NCI-H82 treated with DMSO at 0.1 percent for 48 hours (cell line): ENCODE measurements around the gene DUS4L.

ENCODE experiments used
- DNase-seq: peaks from one replicate; lab custom pipeline; 2025; ENCODE audit not compliant: unreplicated experiment; lab: John Stamatoyannopoulos, UW

The DUS4L gene

DNA sequence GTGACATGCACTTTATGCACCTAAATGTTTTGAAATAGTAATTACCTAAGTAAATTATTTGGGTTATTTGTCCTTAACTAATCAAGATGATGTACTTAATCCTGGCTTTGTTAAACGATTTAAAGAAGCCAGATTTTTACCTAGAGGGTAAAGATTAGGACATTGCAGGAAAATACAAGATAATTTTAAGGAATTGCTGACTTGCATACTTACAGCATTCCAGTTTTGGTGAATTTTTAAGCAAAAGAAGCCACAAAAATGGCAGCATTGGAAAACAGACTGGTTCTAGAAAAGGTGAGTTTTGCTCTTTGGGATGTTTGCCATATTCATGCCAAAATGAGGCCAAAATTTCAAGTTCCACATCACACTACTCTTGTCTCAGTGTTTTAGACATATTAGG is 49.7 kb downstream of the DUS4L start:
- DNase-seq = no peak

GRCh38 chr7:107613948-107614347 is 50.2 kb downstream of the DUS4L start:
- no peak for DNase-seq

DNA sequence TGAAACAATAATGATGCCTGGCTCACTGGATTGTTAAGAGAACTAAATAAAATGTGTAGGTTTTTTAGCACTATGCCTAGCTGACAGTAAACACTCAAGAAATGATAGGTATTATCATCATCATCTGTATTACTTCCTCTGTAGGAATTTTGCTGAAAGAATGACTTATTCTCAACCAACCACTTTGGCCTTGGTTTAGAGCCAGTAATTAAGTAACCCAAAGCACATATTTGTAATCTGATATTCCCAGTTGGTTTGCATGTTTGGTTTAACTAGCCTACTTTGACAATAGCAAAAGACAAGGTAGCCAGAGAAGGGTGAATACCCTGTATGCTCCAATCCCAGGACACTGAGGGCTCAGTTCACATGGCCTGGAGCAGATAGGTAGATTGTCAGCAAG is 50.7 kb downstream of the DUS4L start:
- DNase-seq = no peak

DNA sequence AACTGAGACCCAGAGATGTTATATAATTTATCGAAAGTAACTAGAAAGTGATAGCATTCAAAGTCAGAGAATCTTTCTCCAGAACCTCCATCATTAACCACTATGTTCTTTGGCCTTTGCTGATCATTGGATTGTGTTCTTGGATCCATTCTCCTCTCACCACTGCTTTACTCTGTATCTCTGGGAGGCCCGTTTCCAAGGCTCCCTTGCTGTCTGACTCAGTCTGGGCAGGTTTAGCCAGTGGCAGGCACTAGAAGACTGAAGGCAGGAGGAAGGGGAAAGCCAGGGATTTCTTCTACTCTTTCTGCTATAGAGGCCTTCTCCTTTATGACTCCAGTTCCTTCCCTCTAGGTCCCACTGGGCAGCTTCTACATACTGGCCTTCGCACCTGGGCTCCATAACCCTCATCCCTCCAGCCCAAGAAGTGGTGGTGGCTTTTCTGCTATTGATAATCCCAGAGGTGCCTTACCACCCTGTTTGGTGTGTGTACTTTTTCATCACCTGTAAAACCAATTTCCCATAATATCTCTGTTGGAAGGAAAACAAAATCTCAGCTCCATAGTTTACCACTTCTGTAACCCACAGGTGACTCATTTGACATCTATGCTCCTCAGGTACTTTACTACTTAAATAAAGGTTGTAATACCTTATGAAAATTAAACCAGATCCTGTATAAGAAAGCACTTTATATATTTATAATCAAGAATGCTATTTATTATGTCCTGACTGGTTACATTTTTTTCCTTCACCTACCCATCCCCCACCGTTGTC is 52.3 kb downstream of the DUS4L start:
- DNase-seq = no peak

DNA sequence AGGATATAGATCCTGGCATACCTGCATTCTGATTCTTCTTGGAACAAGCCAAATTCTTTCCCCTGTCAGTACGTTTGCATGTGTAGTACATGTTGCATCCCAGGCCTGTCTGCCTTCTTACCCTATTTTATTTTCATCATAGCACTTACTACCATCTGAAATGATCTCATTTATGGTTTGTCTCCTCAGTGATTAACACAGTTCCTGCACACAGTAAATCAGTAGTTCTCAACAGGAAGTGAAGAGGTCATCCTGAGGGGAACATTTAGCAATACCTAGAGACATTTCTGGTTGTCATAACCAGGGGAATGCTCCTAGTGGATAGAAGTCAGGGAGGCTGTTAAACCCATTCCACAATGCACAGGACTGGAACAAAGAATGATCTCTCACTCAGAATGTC is 58.7 kb downstream of the DUS4L start:
- no peak for DNase-seq

DNA sequence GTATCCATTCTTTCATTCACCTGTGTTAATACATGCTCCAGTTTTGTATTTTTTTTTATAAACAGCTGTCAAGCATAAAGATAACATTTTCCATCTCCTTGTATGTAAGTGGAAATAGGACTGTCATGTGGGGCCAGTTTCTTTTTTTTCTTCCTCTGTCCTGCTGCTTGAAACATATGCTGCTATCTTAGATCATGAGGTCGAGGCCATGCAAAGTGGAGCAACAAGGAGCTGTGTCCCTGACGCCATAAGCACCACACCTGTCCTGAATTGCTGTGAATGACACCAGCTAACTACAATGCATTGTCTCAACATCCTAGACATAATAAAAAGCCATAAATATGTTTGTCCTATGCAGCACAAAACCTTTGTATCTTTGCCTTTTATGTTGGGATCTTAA is 59.1 kb downstream of the DUS4L start:
- DNase-seq = no peak

DNA sequence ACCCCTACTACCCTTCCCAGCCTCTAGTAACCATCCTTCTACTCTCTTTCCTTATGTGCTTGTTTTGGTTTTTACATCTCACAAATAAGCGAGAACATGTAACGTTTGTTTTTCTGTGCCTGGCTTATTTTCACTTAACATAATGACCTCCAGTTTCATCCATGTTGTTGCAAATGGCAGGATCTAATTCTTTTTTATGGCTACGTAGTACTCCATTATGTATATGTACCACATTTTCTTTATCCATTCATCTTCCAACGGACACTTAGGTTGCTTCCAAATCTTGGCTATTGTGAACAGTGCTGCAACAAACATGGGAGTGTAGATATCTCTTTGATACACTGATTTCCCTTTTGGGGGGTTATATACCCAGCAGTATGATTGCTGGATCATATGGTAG is 63.2 kb downstream of the DUS4L start:
- no peak for DNase-seq
